A549 (cell line): ENCODE data around the gene SH3PXD2A.

ENCODE experiments used
- CBX8 ChIP-seq: fragments of 200-600 bp; sonication (generic); IDR thresholded peaks from 2 replicates; pipeline ENCODE4 v1.6.1; 2016
- CHD2 ChIP-seq: fragments of 150-350 bp; IDR thresholded peaks from 2 replicates; pipeline ENCODE4 v1.6.1; 2014; ENCODE audit warnings: low read length; ENCODE audit not compliant: partially characterized antibody
- HOXB5 ChIP-seq: fragments of 250-450 bp; sonication (Bioruptor Pico); IDR thresholded peaks from 2 replicates; pipeline ENCODE4 v1.5.0; 2020; ENCODE audit warnings: mild to moderate bottlenecking, moderate library complexity
- JUNB ChIP-seq: fragments of >200 bp; sonication (Bioruptor Twin); formaldehyde crosslinking; IDR thresholded peaks from 2 replicates; pipeline ENCODE4 v1.6.1; 2016
- NFE2L2 ChIP-seq: fragments of 150-350 bp; conservative IDR thresholded peaks from 2 replicates; pipeline ENCODE4 v1.6.1; 2014; ENCODE audit warnings: low read length
- TF ChIP-seq, protein P1 (sequence below): fragments of >200 bp; sonication (Bioruptor Twin); formaldehyde crosslinking; IDR thresholded peaks from 3 replicates; pipeline ENCODE4 v1.5.1; 2016
- TF ChIP-seq, protein P2 (sequence below): IDR thresholded peaks from 2 replicates; pipeline ENCODE4 v1.6.1; 2012

DNA sequence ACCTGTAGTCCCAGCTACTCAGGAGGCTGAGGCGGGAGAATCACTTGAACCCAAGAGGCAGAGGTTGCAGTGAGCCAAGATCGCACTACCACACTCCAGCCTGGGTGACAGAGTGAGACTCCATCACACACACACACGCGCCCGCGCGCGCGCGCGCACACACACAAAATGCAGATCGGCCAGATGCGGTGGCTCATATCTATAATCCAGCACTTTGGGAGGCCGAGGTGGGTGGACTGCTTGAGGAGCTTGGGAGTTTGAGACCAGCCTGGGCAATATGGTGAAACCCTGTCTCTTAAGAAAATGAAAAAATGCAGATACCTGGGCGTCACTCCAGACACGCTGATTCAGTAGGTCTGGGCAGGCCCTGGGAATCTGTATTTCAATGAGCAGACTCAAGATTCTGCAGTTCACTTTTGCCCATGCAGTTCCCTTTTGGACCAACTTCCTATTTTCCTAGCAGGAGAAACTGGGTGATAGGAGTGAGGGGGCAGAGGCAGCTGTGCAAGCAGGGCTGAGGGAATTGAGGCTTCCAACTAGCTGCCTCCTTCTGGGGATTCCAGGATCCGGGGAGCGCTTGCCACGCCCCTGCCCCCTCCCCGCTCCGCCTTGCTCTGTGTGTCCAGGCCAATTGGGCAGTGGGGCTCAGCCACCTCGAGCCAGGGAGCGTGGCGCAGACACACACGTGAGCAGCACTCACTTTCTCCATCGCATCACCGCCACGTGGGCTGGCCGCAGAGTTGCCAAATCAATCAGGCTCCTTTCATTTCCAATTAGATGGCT, 173.6 kb downstream of the SH3PXD2A start:
- TF ChIP-seq, protein P1, sequence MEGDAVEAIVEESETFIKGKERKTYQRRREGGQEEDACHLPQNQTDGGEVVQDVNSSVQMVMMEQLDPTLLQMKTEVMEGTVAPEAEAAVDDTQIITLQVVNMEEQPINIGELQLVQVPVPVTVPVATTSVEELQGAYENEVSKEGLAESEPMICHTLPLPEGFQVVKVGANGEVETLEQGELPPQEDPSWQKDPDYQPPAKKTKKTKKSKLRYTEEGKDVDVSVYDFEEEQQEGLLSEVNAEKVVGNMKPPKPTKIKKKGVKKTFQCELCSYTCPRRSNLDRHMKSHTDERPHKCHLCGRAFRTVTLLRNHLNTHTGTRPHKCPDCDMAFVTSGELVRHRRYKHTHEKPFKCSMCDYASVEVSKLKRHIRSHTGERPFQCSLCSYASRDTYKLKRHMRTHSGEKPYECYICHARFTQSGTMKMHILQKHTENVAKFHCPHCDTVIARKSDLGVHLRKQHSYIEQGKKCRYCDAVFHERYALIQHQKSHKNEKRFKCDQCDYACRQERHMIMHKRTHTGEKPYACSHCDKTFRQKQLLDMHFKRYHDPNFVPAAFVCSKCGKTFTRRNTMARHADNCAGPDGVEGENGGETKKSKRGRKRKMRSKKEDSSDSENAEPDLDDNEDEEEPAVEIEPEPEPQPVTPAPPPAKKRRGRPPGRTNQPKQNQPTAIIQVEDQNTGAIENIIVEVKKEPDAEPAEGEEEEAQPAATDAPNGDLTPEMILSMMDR: no peak
- TF ChIP-seq CHD2: no peak
- no peak for TF ChIP-seq CBX8
- no peak for TF ChIP-seq JUNB
- no peak for TF ChIP-seq NFE2L2
- no peak for TF ChIP-seq HOXB5 (CRISPR knock-in tag)
- TF ChIP-seq, protein P2, sequence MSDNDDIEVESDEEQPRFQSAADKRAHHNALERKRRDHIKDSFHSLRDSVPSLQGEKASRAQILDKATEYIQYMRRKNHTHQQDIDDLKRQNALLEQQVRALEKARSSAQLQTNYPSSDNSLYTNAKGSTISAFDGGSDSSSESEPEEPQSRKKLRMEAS: no peak
